Retinal pigment epithelial cell (primary cell): ENCODE results near the gene MIR17HG.

Experiments
- DNase-seq: peaks from one replicate; pipeline ENCODE4 v3.0.0-alpha.2; 2010; ENCODE audit warnings: low read depth
- H3K4me3 ChIP-seq: 2 replicates; pipeline ENCODE4 v1.5.1; 2011; ENCODE audit warnings: mild to moderate bottlenecking, low read length, control low read depth, moderate library complexity
- TF ChIP-seq, protein P1 (sequence below): conservative IDR thresholded peaks from 2 replicates; pipeline ENCODE4 v1.5.1; 2011; ENCODE audit warnings: low read depth, low read length, control low read depth, inconsistent platforms

Gene MIR17HG

DNA sequence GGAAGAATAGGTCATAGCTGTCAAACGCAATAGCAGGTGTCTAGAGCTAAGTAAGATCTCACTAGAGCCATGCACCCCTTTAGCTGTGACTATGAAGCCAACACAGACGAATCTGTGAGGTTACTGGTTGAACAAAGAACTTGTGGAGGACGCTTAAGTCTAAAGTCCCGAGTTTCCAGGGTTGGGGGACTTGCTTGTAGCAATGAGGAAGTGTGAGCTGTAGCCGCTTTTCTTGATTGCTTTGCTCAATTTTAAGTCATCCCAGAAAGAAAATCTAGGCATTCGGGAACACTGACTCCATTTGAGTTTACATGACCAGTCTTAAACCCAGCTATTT is 52.5 kb downstream of the MIR17HG start:
- no peak overlapping the region for H3K4me3 ChIP-seq
- TF ChIP-seq, protein P1, sequence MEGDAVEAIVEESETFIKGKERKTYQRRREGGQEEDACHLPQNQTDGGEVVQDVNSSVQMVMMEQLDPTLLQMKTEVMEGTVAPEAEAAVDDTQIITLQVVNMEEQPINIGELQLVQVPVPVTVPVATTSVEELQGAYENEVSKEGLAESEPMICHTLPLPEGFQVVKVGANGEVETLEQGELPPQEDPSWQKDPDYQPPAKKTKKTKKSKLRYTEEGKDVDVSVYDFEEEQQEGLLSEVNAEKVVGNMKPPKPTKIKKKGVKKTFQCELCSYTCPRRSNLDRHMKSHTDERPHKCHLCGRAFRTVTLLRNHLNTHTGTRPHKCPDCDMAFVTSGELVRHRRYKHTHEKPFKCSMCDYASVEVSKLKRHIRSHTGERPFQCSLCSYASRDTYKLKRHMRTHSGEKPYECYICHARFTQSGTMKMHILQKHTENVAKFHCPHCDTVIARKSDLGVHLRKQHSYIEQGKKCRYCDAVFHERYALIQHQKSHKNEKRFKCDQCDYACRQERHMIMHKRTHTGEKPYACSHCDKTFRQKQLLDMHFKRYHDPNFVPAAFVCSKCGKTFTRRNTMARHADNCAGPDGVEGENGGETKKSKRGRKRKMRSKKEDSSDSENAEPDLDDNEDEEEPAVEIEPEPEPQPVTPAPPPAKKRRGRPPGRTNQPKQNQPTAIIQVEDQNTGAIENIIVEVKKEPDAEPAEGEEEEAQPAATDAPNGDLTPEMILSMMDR, result no peak
- no peak for DNase-seq

DNA sequence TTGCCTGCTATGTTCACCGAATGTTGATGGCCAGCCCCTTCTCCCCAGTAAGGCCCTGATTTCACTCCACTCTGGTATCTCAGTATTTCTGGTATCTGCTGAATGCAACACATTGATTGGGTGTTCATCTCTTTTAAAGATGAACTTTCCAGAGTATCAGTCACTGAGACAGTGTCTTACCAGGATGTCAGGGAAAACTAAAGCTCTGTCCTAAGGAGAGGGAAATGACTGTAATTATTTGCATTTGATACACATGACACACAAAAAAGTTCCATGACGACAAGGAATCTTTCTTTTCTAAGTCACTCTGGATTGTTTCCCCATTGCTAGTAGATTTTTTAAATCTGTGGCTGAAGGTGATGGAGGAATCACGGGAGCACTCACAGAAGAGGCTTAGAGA is 53.2 kb downstream of the MIR17HG start:
- TF ChIP-seq, protein P1, result no peak
- no peak overlapping the region for H3K4me3 ChIP-seq
- no peak for DNase-seq

DNA sequence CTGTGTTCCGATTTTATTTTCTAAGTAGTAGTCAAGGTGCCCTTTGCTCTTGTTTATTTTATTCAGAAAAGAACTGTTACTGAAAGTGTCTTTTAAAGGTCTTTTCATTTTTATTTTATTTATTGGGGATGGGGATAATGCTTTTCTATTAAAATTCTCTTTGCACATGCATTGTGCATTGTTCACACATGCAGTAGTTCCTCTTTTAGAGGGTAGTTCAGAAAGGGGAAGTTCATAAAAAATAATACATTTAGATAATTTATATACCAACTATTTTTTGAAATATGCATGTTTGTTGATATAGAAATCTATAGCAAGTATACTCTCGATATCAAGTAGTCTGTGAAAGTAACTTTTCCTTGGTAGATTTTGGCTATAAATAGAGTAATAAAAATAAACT is 54.4 kb downstream of the MIR17HG start:
- TF ChIP-seq, protein P1, result no peak
- no peak overlapping the region for H3K4me3 ChIP-seq

More for the DNA sequence above, 54.4 kb downstream of the MIR17HG start:
- DNase-seq, result no peak
